PC-3 (cell line): ENCODE measurements around the gene ANKRD29. TPM values are rescaled to one million over a fixed set of nuclear protein-coding genes. Genes with fewer than 3 reads are reported as not detected.

ENCODE experiments used
- ATAC-seq: fragments of 200-7000 bp; cut with Tn5 transposase; 2 replicates; pipeline ENCODE4 v1.9.1; 2020; ENCODE audit warnings: mild to moderate bottlenecking, moderate library complexity
- BruUV-seq: library from RNA; stranded (reverse); fragments of 400-500 nt; replicated peaks from 2 replicates; lab custom pipeline; 2021; lab: Mats Ljungman, UMichigan
- CTCF ChIA-PET: fragments of 300-600 bp; sonication (Branson Sonifier 250); formaldehyde crosslinking; loops from one replicate; lab custom pipeline; 2022; ENCODE audit warnings: antibody characterized with exemption; lab: Charles Lee
- POLR2A ChIA-PET: fragments of 300-600 bp; sonication (Branson Sonifier 250); formaldehyde crosslinking; loops from one replicate; lab custom pipeline; 2022; ENCODE audit warnings: antibody characterized with exemption; ENCODE audit not compliant: unreplicated experiment; lab: Charles Lee
- DNase-seq: peaks from one replicate; pipeline ENCODE4 v3.0.0-alpha.2; 2015
- H2AFZ ChIP-seq: fragments of 300-600 bp; sonication (generic); 2 replicates; pipeline ENCODE4 v1.6.0; 2016; ENCODE audit warnings: antibody characterized with exemption, low read length
- H3F3A ChIP-seq: fragments of 300-600 bp; sonication (generic); one replicate; pipeline ENCODE4 v1.6.0; 2017; ENCODE audit warnings: antibody characterized with exemption, low read length, control low read depth, mild to moderate bottlenecking; ENCODE audit not compliant: unreplicated experiment
- H3K27ac ChIP-seq: fragments of 300-600 bp; sonication (generic); 2 replicates; pipeline ENCODE4 v1.5.1; 2016; ENCODE audit warnings: mild to moderate bottlenecking, low read length
- H3K27me3 ChIP-seq: fragments of 300-600 bp; sonication (generic); 2 replicates; pipeline ENCODE4 v1.6.1; 2016; ENCODE audit warnings: low read length, mixed read lengths
- H3K36me3 ChIP-seq: fragments of 300-600 bp; sonication (generic); 2 replicates; pipeline ENCODE4 v1.6.1; 2016; ENCODE audit warnings: low read depth, mixed run types, low read length, mixed read lengths
- H3K4me1 ChIP-seq: fragments of 300-600 bp; sonication (generic); 2 replicates; pipeline ENCODE4 v1.5.1; 2016; ENCODE audit warnings: low read length; ENCODE audit not compliant: insufficient read depth
- H3K4me2 ChIP-seq: fragments of 300-600 bp; sonication (generic); 2 replicates; pipeline ENCODE4 v1.6.0; 2016; ENCODE audit warnings: low read length
- H3K4me3 ChIP-seq: fragments of 300-600 bp; sonication (generic); 2 replicates; pipeline ENCODE4 v1.5.1; 2016; ENCODE audit warnings: mild to moderate bottlenecking, low read length, mixed read lengths
- H3K79me2 ChIP-seq: fragments of 300-600 bp; sonication (generic); 2 replicates; pipeline ENCODE4 v1.6.1; 2017; ENCODE audit warnings: low read length, mixed read lengths
- H3K9ac ChIP-seq: fragments of 300-600 bp; sonication (generic); 2 replicates; pipeline ENCODE4 v1.6.0; 2016; ENCODE audit warnings: mild to moderate bottlenecking, low read length
- H3K9me2 ChIP-seq: fragments of 300-600 bp; sonication (generic); replicated peaks from 2 replicates; pipeline ENCODE4 v1.6.1; 2016; ENCODE audit warnings: mixed run types, low read length, mixed read lengths
- H3K9me3 ChIP-seq: fragments of 300-600 bp; sonication (generic); 2 replicates; pipeline ENCODE4 v1.6.1; 2016; ENCODE audit warnings: low read length, mixed read lengths
- H4K20me1 ChIP-seq: fragments of 300-600 bp; sonication (generic); 2 replicates; pipeline ENCODE4 v1.6.1; 2016; ENCODE audit warnings: low read length, mixed read lengths
- EZH2 ChIP-seq: fragments of 300-600 bp; sonication (generic); IDR thresholded peaks from one replicate; pipeline ENCODE4 v1.6.1; 2017; ENCODE audit warnings: antibody characterized with exemption, mild to moderate bottlenecking, low read length; ENCODE audit not compliant: unreplicated experiment
- EZH2phosphoT487 ChIP-seq: fragments of 300-600 bp; sonication (generic); IDR thresholded peaks from 2 replicates; pipeline ENCODE4 v1.6.1; 2018; ENCODE audit warnings: mild to moderate bottlenecking, antibody characterized with exemption, low read length, borderline replicate concordance
- intact Hi-C: fragments of 100-400 bp; cut with micrococcal nuclease; formaldehyde crosslinking; loops from 2 replicates; pipeline ENCODE4 v1.9.0; 2023
- total RNA-seq: library from RNA; depleted of rRNA; stranded (reverse); fragments of >200 nt; gene quantifications from 2 replicates; pipeline ENCODE4 v1.2.3, GENCODE V29; 2014
- TF ChIP-seq, protein P1 (sequence below): fragments of 300-600 bp; sonication (generic); conservative IDR thresholded peaks from 2 replicates; pipeline ENCODE4 v1.5.1; 2017; ENCODE audit warnings: antibody characterized with exemption, low read depth, mild to moderate bottlenecking, low read length

The ANKRD29 gene
- total RNA-seq, 1 experiment from 2014 or later = 31.0 TPM

- ATAC-seq (no peak), DNase-seq (no peak)
- Histone ChIP-seq H3K27me3 (no peaks in the 10 kb centered on the region), H3K27ac (no peak overlapping the region), H3K4me2 (peak overlapping the region; percentile 91), H3K4me1 (peaks cover 33% of the 10 kb centered on the region), H3K9me2 (no peaks in the 10 kb centered on the region), H3K36me3 (no peaks in the 10 kb centered on the region; the same call in 1 of the 2 replicates), H3K79me2 (peaks cover 78% of the 10 kb centered on the region), H4K20me1 (peaks cover 37% of the 10 kb centered on the region), H3K4me3 (peak overlapping the region; percentile 40; the same call in 1 of the 2 replicates), H3K9ac (no peak overlapping the region), H3F3A (no peaks in the 10 kb centered on the region), H2AFZ (no peak overlapping the region), H3K9me3 (no peaks in the 10 kb centered on the region)
- intact Hi-C loops = no loop called here
- no TSS peak for BruUV-seq
- ChIA-PET POLR2A (interaction anchor here (0.6 kb wide), 1 partner anchor 910 kb away, joined by 11 read pairs; no protein-coding TSS in a partner anchor), CTCF (no interaction called here)
- TF ChIP-seq EZH2phosphoT487 (no peak), EZH2 (no peak)
- TF ChIP-seq, protein P1, sequence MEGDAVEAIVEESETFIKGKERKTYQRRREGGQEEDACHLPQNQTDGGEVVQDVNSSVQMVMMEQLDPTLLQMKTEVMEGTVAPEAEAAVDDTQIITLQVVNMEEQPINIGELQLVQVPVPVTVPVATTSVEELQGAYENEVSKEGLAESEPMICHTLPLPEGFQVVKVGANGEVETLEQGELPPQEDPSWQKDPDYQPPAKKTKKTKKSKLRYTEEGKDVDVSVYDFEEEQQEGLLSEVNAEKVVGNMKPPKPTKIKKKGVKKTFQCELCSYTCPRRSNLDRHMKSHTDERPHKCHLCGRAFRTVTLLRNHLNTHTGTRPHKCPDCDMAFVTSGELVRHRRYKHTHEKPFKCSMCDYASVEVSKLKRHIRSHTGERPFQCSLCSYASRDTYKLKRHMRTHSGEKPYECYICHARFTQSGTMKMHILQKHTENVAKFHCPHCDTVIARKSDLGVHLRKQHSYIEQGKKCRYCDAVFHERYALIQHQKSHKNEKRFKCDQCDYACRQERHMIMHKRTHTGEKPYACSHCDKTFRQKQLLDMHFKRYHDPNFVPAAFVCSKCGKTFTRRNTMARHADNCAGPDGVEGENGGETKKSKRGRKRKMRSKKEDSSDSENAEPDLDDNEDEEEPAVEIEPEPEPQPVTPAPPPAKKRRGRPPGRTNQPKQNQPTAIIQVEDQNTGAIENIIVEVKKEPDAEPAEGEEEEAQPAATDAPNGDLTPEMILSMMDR = no peak
Observed at GRCh38 chr18:23583071-23583865, 79.4 kb downstream of the ANKRD29 start.

DNA sequence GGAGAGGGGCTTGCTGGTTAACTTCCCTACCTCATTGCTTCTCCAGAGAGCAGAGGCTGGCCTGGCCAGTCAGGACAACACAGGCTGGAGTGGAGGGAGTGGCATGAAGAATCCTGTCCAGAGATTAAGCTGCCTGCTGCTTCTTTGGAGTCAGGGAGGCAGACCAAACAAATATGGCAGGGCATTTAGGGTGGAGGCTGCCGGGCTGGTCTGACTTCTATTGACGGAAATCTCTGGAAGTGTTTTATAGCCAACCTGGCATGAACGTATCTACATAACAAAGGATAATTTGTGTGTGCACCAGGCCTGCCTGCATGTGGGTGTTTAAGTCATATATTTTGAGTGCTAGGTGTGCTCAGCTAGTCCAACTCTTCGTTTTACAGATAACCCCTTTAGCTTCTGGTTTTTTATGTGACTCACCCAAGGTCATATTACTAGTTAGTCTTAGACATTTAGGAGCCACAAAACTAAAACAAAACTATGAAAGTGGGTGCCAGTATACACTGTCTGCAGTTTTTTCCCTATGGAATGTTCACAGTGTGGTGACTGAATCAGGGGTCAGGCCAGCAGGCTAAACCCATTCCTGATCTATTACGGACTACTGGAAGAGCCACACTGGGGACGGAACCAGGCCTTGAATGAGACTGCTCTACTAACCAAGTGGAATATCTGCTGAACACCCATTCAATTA, 81.9 kb downstream of the ANKRD29 start:
- TF ChIP-seq EZH2phosphoT487 = no peak
- no peak for TF ChIP-seq EZH2
- TF ChIP-seq, protein P1 = no peak
- Histone ChIP-seq H3F3A (no peaks in the 10 kb centered on the region), H4K20me1 (peaks cover 38% of the 10 kb centered on the region), H2AFZ (no peak overlapping the region), H3K79me2 (peaks cover 81% of the 10 kb centered on the region), H3K9me2 (no peaks in the 10 kb centered on the region), H3K27ac (no peak overlapping the region), H3K4me2 (0 out of 2 replicates have a peak overlapping the region, but pooled peaks have one; percentile 7), H3K36me3 (peaks cover 3% of the 10 kb centered on the region), H3K4me1 (peaks cover 27% of the 10 kb centered on the region), H3K27me3 (no peaks in the 10 kb centered on the region), H3K4me3 (no peak overlapping the region), H3K9me3 (no peaks in the 10 kb centered on the region), H3K9ac (no peak overlapping the region)
- ATAC-seq (no peak), DNase-seq (no peak)
- CTCF ChIA-PET = no interaction called here
- POLR2A ChIA-PET = no interaction called here
- BruUV-seq = no TSS peak
- intact Hi-C loops = no loop called here
